Neural progenitor cell (in vitro differentiated cells): Measurements from ENCODE around the gene C9orf50. TPM values are rescaled to one million over a fixed set of nuclear protein-coding genes. Genes with fewer than 3 reads are reported as not detected.

ENCODE experiments used
- DNase-seq: peaks from one replicate; pipeline ENCODE4 v3.0.0-alpha.2; 2016; ENCODE audit warnings: low spot score
- H2AFZ ChIP-seq: fragments of 200-600 bp; sonication (generic); replicated peaks from 2 replicates; pipeline ENCODE4 v1.6.1; 2016; ENCODE audit warnings: antibody characterized with exemption
- H3F3A ChIP-seq: fragments of 200-600 bp; sonication (generic); 2 replicates; pipeline ENCODE4 v1.6.1; 2016; ENCODE audit warnings: antibody characterized with exemption, low read depth
- H3K27ac ChIP-seq: fragments of 200-600 bp; sonication (generic); 2 replicates; pipeline ENCODE4 v1.5.1; 2016; ENCODE audit warnings: mild to moderate bottlenecking
- H3K27me3 ChIP-seq: fragments of 200-600 bp; sonication (generic); 2 replicates; pipeline ENCODE4 v1.6.1; 2016; ENCODE audit warnings: mild to moderate bottlenecking, moderate library complexity
- H3K36me3 ChIP-seq: fragments of 200-600 bp; sonication (generic); 2 replicates; pipeline ENCODE4 v1.5.1; 2016
- H3K4me1 ChIP-seq: fragments of 200-600 bp; sonication (generic); 2 replicates; pipeline ENCODE4 v1.6.1; 2016; ENCODE audit warnings: mixed run types
- H3K4me2 ChIP-seq: fragments of 200-600 bp; sonication (generic); 2 replicates; pipeline ENCODE4 v1.6.1; 2016
- H3K4me3 ChIP-seq: fragments of 200-600 bp; sonication (generic); 2 replicates; pipeline ENCODE4 v1.5.1; 2016
- H3K79me2 ChIP-seq: fragments of 200-600 bp; sonication (generic); 2 replicates; pipeline ENCODE4 v1.6.1; 2016; ENCODE audit warnings: low read depth
- H3K9ac ChIP-seq: fragments of 200-600 bp; sonication (generic); 2 replicates; pipeline ENCODE4 v1.6.1; 2016
- H3K9me3 ChIP-seq: fragments of 200-600 bp; sonication (generic); 2 replicates; pipeline ENCODE4 v1.5.1; 2016; ENCODE audit warnings: low read depth
- H4K20me1 ChIP-seq: fragments of 200-600 bp; sonication (generic); 2 replicates; pipeline ENCODE4 v1.6.1; 2016; ENCODE audit warnings: low read depth
- H3K27ac Mint-ChIP-seq: 3 replicates; pipeline ENCODE4 v1.8.0; 2021; ENCODE audit warnings: mixed read lengths
- H3K27me3 Mint-ChIP-seq: 2 replicates; pipeline ENCODE4 v1.8.0; 2022; ENCODE audit warnings: low read depth, mild to moderate bottlenecking, inconsistent platforms, moderate library complexity, mixed read lengths; ENCODE audit not compliant: insufficient read depth
- H3K36me3 Mint-ChIP-seq: 3 replicates; pipeline ENCODE4 v1.8.0; 2021; ENCODE audit warnings: mixed read lengths
- H3K4me1 Mint-ChIP-seq: 3 replicates; pipeline ENCODE4 v1.8.0; 2021; ENCODE audit warnings: mixed read lengths
- H3K4me3 Mint-ChIP-seq: 3 replicates; pipeline ENCODE4 v1.8.0; 2021; ENCODE audit warnings: mild to moderate bottlenecking, moderate library complexity, mixed read lengths
- H3K9me3 Mint-ChIP-seq: 3 replicates; pipeline ENCODE4 v1.8.0; 2020; ENCODE audit warnings: mixed read lengths
- CTCF ChIP-seq: fragments of 200-600 bp; sonication (generic); IDR thresholded peaks from 2 replicates; pipeline ENCODE4 v1.5.1; 2017; ENCODE audit warnings: antibody characterized with exemption, mild to moderate bottlenecking
- EZH2 ChIP-seq: fragments of 200-600 bp; sonication (generic); IDR thresholded peaks from 2 replicates; pipeline ENCODE4 v1.6.1; 2017; ENCODE audit warnings: antibody characterized with exemption, mild to moderate bottlenecking, moderate library complexity
- EZH2phosphoT487 ChIP-seq: fragments of 200-600 bp; sonication (generic); IDR thresholded peaks from 2 replicates; pipeline ENCODE4 v1.6.1; 2017; ENCODE audit warnings: antibody characterized with exemption
- total RNA-seq: library from RNA; depleted of rRNA; stranded (reverse); fragments of >200 nt; gene quantifications from 2 replicates; pipeline ENCODE4 v1.2.3, GENCODE V29; 2015; ENCODE audit warnings: low replicate concordance

Gene C9orf50
- total RNA-seq, 1 donor from 2014 or later, result not detected

- Histone ChIP-seq H3K27ac (no peak overlapping the region), H3K9me3 (no peaks in the 10 kb centered on the region), H4K20me1 (no peaks in the 10 kb centered on the region), H3K27me3 (no peaks in the 10 kb centered on the region), H3K79me2 (no peaks in the 10 kb centered on the region), H3K4me3 (no peak overlapping the region), H3F3A (peaks cover 19% of the 10 kb centered on the region), H3K9ac (no peak overlapping the region), H2AFZ (no peak overlapping the region), H3K4me1 (peaks cover 19% of the 10 kb centered on the region), H3K4me2 (no peak overlapping the region), H3K36me3 (no peaks in the 10 kb centered on the region)
- Mint-ChIP-seq H3K27ac (no peak overlapping the region), H3K36me3 (no peaks in the 10 kb centered on the region), H3K9me3 (no peaks in the 10 kb centered on the region), H3K27me3 (peaks cover 19% of the 10 kb centered on the region), H3K4me1 (peaks cover 69% of the 10 kb centered on the region), H3K4me3 (peak overlapping the region; percentile 51)
- DNase-seq, result no peak
- TF ChIP-seq CTCF, result no peak
- no peak for TF ChIP-seq EZH2phosphoT487
These were observed 34.2 kb downstream of the C9orf50 start for GRCh38 chr9:129586685-129587084.

GRCh38 chr9:129586245-129586644 lies 34.7 kb downstream of the C9orf50 start:
- Mint-ChIP-seq H3K36me3 (no peaks in the 10 kb centered on the region), H3K9me3 (no peaks in the 10 kb centered on the region), H3K4me1 (peaks cover 66% of the 10 kb centered on the region), H3K4me3 (no peak overlapping the region), H3K27ac (peak overlapping the region; percentile 64), H3K27me3 (peaks cover 16% of the 10 kb centered on the region)
- Histone ChIP-seq H3K79me2 (no peaks in the 10 kb centered on the region), H3K9me3 (no peaks in the 10 kb centered on the region), H4K20me1 (no peaks in the 10 kb centered on the region), H3F3A (peaks cover 19% of the 10 kb centered on the region), H3K36me3 (no peaks in the 10 kb centered on the region), H3K4me1 (peaks cover 19% of the 10 kb centered on the region), H3K4me3 (no peak overlapping the region), H3K27me3 (no peaks in the 10 kb centered on the region), H3K4me2 (no peak overlapping the region), H2AFZ (no peak overlapping the region), H3K27ac (no peak overlapping the region), H3K9ac (no peak overlapping the region)
- no peak for DNase-seq
- TF ChIP-seq CTCF, result no peak
- TF ChIP-seq EZH2phosphoT487, result no peak
- TF ChIP-seq EZH2, result no peak

GRCh38 chr9:129585352-129585751 lies 35.5 kb downstream of the C9orf50 start:
- TF ChIP-seq EZH2 (no peak), CTCF (no peak), EZH2phosphoT487 (no peak)
- no peaks in the 10 kb centered on the region for H3K9me3 ChIP-seq
- DNase-seq, result no peak
- no peaks in the 10 kb centered on the region for H3K36me3 Mint-ChIP-seq
- no peak overlapping the region for H3K9ac ChIP-seq
- no peaks in the 10 kb centered on the region for H3K27me3 ChIP-seq
- no peaks in the 10 kb centered on the region for H3K79me2 ChIP-seq
- H3K4me3 Mint-ChIP-seq, result no peak overlapping the region
- no peaks in the 10 kb centered on the region for H4K20me1 ChIP-seq
- H3K4me1 Mint-ChIP-seq, result peaks cover 58% of the 10 kb centered on the region
- H3K36me3 ChIP-seq, result no peaks in the 10 kb centered on the region
- H3K27ac Mint-ChIP-seq, result peak overlapping the region; percentile 26
- H3K27ac ChIP-seq, result no peak overlapping the region
- H3K4me2 ChIP-seq, result no peak overlapping the region
- H2AFZ ChIP-seq, result no peak overlapping the region
- H3K4me3 ChIP-seq, result no peak overlapping the region
- peaks cover 18% of the 10 kb centered on the region for H3K27me3 Mint-ChIP-seq
- no peaks in the 10 kb centered on the region for H3K9me3 Mint-ChIP-seq
- H3F3A ChIP-seq, result peaks cover 13% of the 10 kb centered on the region
- peaks cover 11% of the 10 kb centered on the region for H3K4me1 ChIP-seq
